ENCODE data around the gene FMO2.

DNA sequence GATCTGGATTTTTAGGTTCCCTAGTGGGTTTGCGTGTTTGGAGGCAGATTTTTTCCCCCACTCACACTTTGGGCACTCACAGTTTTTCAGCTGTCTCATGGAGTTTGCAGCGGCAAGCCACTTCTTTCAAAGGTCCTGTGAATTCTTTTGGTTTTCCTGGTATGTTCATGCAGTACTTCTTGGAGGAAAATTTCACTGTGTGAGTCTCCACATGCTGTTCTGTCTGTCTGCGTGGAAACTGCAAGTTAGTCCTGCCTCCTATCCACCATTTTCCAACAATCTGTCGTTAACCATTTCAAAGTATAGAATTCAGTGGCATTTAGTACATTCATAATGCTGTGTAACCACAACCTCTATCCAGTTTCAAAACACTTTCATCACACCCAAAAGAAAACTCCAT is 62.4 kb downstream of the FMO2 start:
- no peak for TF ChIP-seq POLR2A (IDR thresholded peaks at IDR 0.05)
- TF ChIP-seq, protein P1, sequence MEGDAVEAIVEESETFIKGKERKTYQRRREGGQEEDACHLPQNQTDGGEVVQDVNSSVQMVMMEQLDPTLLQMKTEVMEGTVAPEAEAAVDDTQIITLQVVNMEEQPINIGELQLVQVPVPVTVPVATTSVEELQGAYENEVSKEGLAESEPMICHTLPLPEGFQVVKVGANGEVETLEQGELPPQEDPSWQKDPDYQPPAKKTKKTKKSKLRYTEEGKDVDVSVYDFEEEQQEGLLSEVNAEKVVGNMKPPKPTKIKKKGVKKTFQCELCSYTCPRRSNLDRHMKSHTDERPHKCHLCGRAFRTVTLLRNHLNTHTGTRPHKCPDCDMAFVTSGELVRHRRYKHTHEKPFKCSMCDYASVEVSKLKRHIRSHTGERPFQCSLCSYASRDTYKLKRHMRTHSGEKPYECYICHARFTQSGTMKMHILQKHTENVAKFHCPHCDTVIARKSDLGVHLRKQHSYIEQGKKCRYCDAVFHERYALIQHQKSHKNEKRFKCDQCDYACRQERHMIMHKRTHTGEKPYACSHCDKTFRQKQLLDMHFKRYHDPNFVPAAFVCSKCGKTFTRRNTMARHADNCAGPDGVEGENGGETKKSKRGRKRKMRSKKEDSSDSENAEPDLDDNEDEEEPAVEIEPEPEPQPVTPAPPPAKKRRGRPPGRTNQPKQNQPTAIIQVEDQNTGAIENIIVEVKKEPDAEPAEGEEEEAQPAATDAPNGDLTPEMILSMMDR (IDR thresholded peaks at IDR 0.05): no peak

Data from body of pancreas (tissue), 4 donors.